EH (cell line): ENCODE measurements around the gene ZBTB12.

Experiments
- DNase-seq: peaks from one replicate; pipeline ENCODE4 v3.0.0-alpha.2; 2015; ENCODE audit warnings: low read depth

Gene ZBTB12

DNA sequence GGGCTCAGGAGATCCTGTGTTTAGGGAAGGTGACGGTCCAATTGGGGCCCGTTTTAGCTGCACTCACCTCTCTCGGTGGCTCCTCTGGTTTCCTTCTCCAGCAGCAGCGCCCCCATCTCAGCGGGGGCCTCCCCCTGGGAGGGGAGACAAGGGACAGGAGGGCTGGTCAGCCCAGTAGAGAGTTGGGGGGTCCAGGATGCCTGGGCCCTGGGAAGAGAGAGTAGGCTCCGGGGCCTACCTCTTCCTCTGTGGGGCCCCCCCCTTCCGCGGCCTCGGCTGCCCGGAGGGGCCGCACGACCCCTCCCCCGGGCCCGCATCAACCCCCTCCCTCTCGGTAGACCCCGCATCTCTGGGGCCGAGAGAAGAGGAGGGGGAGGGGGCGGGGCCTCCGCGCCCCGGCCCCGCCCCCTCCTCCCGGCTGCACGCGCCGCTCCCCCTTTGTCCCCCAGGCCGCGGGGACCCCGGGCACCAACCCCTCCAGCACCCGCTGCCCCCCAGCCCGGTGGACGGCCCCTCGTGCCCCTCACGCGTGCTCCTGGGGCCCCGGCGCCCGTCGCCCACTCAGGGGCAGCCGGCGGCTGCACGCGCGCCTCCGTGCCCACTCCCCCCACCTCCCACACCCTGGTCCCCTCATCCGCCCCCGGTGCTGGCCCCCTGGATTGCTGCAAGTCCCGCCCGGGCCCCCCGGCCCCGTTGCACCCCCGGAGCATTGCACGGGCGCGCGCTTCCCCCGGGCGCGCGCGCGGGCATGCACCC is 4.9 kb downstream of the ZBTB12 start:
- no peak for DNase-seq

DNA sequence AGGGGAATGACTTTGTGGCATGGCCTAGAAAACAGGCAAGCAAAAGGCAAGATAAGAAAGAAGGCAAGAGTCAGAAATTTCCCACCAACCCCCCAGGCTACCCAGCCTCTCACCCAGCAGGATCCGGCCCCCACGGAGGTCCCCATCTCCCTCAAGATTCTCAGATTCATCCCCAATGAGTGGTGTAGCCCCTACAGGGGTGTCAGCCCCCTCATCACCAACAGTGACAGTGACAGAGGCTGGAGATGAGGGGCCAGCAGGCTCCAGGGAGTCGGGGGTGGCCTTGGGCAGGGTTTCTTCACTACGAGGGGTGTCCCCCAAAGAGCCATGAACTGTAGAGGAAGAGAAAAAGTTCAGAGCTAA is 5.4 kb downstream of the ZBTB12 start:
- no peak for DNase-seq

- no peak for DNase-seq
These were observed 9.1 kb downstream of the ZBTB12 start for GRCh38 chr6:31892821-31893220.

GRCh38 chr6:31889331-31889972 is 12.4 kb downstream of the ZBTB12 start:
- DNase-seq = no peak

GRCh38 chr6:31888276-31889258 is 13.3 kb downstream of the ZBTB12 start:
- no peak for DNase-seq

GRCh38 chr6:31887173-31888007 is 14.5 kb downstream of the ZBTB12 start:
- no peak for DNase-seq

GRCh38 chr6:31886541-31886991 is 15.3 kb downstream of the ZBTB12 start:
- no peak for DNase-seq

GRCh38 chr6:31884528-31885035 is 17.3 kb downstream of the ZBTB12 start:
- no peak for DNase-seq

DNA sequence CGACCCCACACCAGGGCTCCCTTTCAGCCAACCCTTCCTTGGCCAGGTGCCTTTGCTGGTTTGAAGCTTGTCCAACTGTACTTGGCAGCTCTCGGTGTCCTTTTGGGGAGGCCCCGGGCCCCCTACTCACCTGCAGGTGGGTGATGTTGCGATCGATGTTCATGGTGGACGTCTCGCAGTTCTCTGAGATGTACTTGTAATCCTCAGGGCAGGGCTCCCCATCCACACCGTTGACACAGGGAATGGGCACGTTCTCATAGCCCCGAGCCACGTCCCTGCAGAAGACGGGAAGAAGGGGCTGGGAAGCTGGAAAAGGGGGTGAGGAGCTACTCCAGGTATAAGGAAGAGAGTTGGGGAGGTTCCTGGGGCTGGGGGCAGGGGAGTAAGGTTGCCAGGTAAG is 18.2 kb downstream of the ZBTB12 start:
- DNase-seq = no peak

DNA sequence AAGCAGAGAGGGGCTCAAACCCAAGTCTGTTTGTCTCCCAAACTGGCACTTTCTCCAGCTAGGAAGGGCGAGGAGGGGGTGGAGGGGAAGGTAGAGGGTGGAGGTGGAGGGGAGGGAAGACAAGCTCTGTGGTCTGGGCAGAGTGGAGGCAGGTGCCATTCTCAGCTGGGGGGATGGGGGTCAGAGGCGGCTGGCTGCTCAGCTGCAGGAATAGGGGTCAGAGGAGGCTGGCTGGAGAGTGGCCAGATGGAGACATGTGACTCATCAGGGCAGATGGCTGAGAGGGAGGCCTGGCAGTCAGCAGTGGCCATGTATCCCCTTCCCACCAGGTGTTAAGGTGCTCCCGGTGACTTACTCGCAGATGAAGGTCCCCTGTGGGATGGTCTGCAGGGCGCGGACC is 19.5 kb downstream of the ZBTB12 start:
- DNase-seq = peak; percentile 48

DNA sequence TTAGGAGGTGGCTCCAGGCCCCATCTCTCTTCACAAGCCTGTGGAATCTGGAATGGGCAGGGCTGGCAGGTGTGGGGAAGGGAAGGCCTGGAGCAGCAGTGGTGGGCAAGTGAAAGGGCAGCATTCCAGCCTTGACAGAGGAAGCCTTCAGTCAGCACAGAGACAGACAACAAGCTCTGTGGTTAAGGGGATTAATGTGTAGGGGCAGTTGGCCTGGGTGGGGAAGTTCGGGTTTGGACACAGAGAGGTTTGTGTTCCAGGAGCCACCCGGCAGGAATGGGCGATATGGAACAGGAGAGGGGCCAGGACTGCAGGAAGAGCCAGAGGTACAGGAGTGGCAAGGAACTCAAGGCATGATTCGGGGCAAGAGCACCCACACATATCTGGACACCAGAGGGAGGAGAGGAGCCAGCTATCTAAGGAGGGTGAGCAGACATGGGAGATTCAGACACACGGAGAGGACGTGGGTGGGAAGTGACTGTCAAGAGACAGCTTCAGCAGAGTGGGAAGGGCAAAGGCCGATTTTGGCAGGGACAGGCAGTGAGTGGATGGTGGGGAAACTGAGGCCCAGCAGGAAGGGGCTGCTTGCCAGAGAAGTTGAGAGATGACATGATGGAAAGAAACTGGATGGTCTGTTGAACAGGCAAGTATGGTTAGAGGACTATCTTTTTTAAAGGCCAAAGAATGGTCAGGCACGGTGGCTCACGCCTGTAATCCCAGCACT is 20.6 kb downstream of the ZBTB12 start:
- no peak for DNase-seq

- no peak for DNase-seq
These were observed 21.3 kb downstream of the ZBTB12 start for GRCh38 chr6:31880616-31881015.

DNA sequence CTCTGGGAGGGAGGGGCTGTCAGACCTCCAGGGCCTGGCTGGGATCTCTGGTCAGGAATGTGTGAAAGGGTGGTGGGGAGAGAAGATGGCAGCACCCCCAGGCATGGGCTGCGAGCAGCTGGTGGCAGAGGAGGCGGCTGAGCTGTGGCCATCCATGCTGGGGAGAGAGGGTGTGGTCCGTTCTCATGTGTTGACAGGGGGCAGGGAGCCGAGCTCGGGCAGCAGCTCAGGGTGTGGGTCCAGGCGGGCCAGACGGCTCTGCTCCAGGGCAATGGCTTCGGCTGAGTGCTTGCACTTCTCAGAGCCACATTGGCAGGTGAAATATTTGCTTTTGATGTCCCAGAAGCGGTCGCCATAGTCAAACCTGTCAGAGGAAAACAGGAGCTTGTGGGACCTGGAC is 22.0 kb downstream of the ZBTB12 start:
- no peak for DNase-seq

DNA sequence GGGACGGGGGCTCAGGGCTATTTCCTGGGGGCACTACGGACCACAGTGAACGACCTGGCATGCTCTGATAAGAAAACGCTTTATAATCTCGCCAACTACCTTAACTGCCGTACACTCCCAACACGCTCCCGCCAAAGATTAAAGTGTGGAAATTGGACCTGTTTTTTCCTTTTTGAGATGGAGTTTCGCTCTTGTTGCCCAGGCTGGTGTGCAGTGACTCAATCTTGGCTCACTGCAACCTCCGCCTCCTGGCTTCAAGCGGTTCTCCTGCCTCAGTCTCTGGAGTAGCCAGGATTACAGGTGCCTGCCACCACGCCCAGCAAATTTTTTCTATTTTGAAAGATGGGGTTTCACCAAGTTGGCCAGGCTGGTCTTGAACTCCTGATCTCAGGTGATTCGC is 22.7 kb downstream of the ZBTB12 start:
- DNase-seq = no peak

DNA sequence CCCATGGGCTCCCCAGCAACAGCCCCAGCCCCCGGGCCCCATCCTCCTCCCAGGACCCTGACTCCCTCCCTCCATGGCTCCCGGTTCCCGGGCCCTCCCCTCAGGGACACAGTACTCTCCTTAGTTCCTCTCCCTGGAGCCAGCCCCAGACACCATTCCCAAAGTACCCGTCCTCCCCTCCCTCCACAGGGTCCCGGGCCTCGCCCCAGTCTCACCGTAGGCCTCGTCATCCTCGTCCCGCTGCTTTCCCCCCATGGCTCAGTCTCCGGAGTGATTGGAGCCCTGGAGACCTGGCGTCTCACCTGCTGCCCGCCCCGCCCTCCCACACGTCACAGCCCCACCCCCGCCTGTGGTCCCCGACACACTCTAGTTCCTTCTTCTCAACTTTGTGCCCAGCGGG is 23.2 kb downstream of the ZBTB12 start, which contains the start of gene SLC44A4:
Gene SLC44A4, minus strand, starts transcription at position 272 of the 400 bp plus-strand sequence. Its CDS starts 17 bp downstream, at position 255.
- DNase-seq = no peak

- no peak for DNase-seq
These were observed 23.7 kb downstream of the ZBTB12 start for GRCh38 chr6:31878222-31878621.

DNA sequence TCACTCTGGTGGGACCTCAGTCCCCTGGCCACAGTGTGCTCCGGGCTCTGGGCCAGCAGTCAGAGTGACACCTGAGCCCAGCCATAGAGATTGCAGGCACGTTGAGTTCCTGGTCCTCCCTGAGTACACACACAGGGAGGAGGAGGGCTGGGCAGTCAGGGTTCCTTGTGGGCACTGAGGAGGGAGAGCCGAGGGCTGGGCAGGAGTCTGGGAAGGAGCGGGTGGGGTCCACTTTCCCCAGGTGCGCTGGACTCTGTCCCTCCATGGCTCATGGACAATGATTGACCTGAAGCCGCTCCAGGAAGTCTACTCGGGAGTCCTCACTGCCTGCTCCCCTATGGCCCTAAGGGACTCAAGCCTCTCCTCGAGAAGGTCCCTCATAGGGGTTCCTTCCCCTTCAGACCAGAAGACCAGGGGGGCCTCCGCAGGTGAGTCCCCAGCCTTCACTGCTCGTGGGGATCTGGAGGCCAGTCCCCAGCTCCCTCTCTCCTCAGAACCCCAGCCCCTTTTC is 24.2 kb downstream of the ZBTB12 start:
- DNase-seq = no peak

- DNase-seq = no peak
These were observed 24.7 kb downstream of the ZBTB12 start for GRCh38 chr6:31877125-31877650.

- no peak for DNase-seq
These were observed 25.5 kb downstream of the ZBTB12 start for GRCh38 chr6:31876357-31876756.

DNA sequence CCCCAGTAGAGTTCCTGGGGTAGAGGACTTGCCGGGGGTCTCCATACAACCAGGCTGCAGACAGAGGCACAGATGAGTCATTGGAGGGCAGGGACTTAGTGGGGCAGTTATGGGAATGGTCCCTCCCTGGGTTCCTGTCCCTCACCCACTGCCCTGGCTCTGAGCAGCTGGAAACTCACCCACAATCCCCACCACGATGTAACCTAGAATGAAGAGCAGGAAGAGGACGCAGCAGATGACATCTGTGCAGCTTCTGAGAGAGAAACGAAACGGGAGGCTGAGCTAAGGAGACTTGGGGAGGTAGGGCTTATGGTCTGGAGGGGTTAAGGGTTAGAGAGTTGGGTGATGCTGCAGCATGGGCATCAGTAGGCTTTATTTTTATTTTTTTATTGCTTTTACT is 26.0 kb downstream of the ZBTB12 start:
- DNase-seq = no peak
